ENCODE measurements around the gene ZNF827.

- TF ChIP-seq CTCF (conservative IDR thresholded peaks at IDR 0.05; ENCODE audit: low read length), result no peak
- no peak for TF ChIP-seq EZH2phosphoT487 (IDR thresholded peaks at IDR 0.05; ENCODE audit: borderline replicate concordance)
Observed at GRCh38 chr4:145760176-145760575, 178.4 kb downstream of the ZNF827 start.

Data from Loucy (cell line).